Erythroblast (primary cell): ENCODE results near the gene ZNF319.

Experiments
- DNase-seq, 2 experiments: peaks; one replicate each; lab custom pipeline; 2025; lab: John Stamatoyannopoulos, UW
- GATA1 ChIP-seq: IDR thresholded peaks from 2 replicates; pipeline ENCODE4 v1.6.1; 2011; ENCODE audit warnings: low read depth, mild to moderate bottlenecking, control low read depth, low read length, moderate library complexity
- POLR2A ChIP-seq: IDR thresholded peaks from 2 replicates; pipeline ENCODE4 v1.6.1; 2011; ENCODE audit warnings: mild to moderate bottlenecking, low read length

Gene ZNF319

GRCh38 chr16:57972306-57972705 lies 28.2 kb downstream of the ZNF319 start:
- TF ChIP-seq POLR2A (no peak), GATA1 (no peak)
- DNase-seq: no peak

GRCh38 chr16:57971848-57972247 lies 28.6 kb downstream of the ZNF319 start:
- TF ChIP-seq GATA1: no peak
- no peak for TF ChIP-seq POLR2A

GRCh38 chr16:57970970-57971369 lies 29.5 kb downstream of the ZNF319 start, which contains the start of gene CNGB1:
TSS of gene CNGB1 (minus strand) at chr16:57971128. CDS start at chr16:57967286, 3,842 bp downstream.
- DNase-seq: no peak
- no peak for TF ChIP-seq GATA1
- TF ChIP-seq POLR2A: no peak

More at GRCh38 chr16:57971848-57972247, 28.6 kb downstream of the ZNF319 start:
- DNase-seq: no peak

- DNase-seq: no peak
- no peak for TF ChIP-seq GATA1
- TF ChIP-seq POLR2A: no peak
Measured at GRCh38 chr16:57970319-57970718, 30.2 kb downstream of the ZNF319 start.

GRCh38 chr16:57969451-57970123 lies 30.9 kb downstream of the ZNF319 start:
- no peak for DNase-seq

GRCh38 chr16:57967916-57968315 lies 32.6 kb downstream of the ZNF319 start:
- TF ChIP-seq POLR2A: no peak
- TF ChIP-seq GATA1: no peak
- DNase-seq: no peak

More at GRCh38 chr16:57969451-57970123, 30.9 kb downstream of the ZNF319 start:
- TF ChIP-seq POLR2A (no peak), GATA1 (no peak)

GRCh38 chr16:57966986-57967385 lies 33.5 kb downstream of the ZNF319 start:
- no peak for TF ChIP-seq POLR2A
- no peak for TF ChIP-seq GATA1
- no peak for DNase-seq

- no peak for TF ChIP-seq GATA1
- TF ChIP-seq POLR2A: no peak
- no peak for DNase-seq
Measured at GRCh38 chr16:57966204-57966771, 34.2 kb downstream of the ZNF319 start.

- DNase-seq: no peak
- TF ChIP-seq POLR2A (no peak), GATA1 (no peak)
Measured at GRCh38 chr16:57964157-57964700, 36.2 kb downstream of the ZNF319 start.

- DNase-seq: no peak
- no peak for TF ChIP-seq POLR2A
- no peak for TF ChIP-seq GATA1
Measured at GRCh38 chr16:57962756-57963155, 37.7 kb downstream of the ZNF319 start.

- no peak for TF ChIP-seq GATA1
- no peak for TF ChIP-seq POLR2A
- no peak for DNase-seq
Measured at GRCh38 chr16:57962046-57962445, 38.4 kb downstream of the ZNF319 start.

- TF ChIP-seq GATA1 (no peak), POLR2A (no peak)
- DNase-seq: no peak
Measured at GRCh38 chr16:57961538-57961937, 38.9 kb downstream of the ZNF319 start.

GRCh38 chr16:57960826-57961472 lies 39.5 kb downstream of the ZNF319 start:
- DNase-seq: no peak
- TF ChIP-seq GATA1: no peak
- TF ChIP-seq POLR2A: no peak

GRCh38 chr16:57960310-57960709 lies 40.2 kb downstream of the ZNF319 start:
- no peak for DNase-seq
- no peak for TF ChIP-seq POLR2A
- no peak for TF ChIP-seq GATA1

- no peak for TF ChIP-seq GATA1
- TF ChIP-seq POLR2A: no peak
- DNase-seq: no peak
Measured at GRCh38 chr16:57959804-57960203, 40.7 kb downstream of the ZNF319 start.
